ENCODE data around the gene MUC15. TPM values are rescaled to one million over a fixed set of nuclear protein-coding genes. Genes with fewer than 3 reads are reported as not detected.

The MUC15 gene
- total and polyA plus RNA-seq, 9 donors = 0.25 to 4.5 (median 0.53) TPM; not detected in 5

DNA sequence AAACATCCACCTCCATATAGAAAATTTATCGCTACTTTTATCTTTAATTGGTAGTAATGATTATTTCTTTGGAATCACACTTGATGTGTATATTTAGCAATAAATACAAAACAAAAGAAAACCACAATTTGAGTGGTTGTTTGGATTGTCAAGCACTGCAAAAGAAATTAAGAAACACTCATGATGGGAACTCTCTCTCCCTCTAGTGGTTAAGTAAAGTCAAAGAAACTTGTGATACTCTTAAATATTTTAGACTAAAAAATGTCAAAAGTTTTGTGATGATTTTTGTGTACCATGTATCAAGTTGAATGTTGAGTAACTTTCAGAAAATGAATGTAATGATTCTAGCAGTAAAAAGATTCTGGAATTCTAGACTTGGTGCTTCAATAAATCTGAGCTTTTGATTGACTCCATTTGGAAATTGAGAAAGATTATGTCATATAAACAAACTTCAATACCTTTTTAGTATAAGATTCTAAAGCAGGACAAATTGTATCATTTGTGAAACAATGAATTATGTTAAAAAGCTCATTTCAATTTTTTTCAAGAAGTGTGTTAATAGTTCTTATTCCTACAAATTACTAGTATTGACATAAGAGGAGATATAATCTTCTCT lies 20.8 kb downstream of the MUC15 start:
- Histone ChIP-seq H3K4me1 (ENCODE audit: insufficient read depth) (no peaks in the 10 kb centered on the region), H3K36me3 (no peaks in the 10 kb centered on the region), H3K27me3 (no peaks in the 10 kb centered on the region), H3K9me3 (no peaks in the 10 kb centered on the region), H3K4me3 (no peak overlapping the region), H3K27ac (no peak overlapping the region)
- no peak for DNase-seq
- intact Hi-C loops (cut with DNase I) = no loop called here
- 30 to 60% (median 32%) methylated on average over 1 of the region's 1 CpG for WGBS, 3 donors
- TF ChIP-seq POLR2A (IDR thresholded peaks at IDR 0.05) (no peak), EP300 (IDR thresholded peaks at IDR 0.05) (no peak)
- TF ChIP-seq, protein P1, sequence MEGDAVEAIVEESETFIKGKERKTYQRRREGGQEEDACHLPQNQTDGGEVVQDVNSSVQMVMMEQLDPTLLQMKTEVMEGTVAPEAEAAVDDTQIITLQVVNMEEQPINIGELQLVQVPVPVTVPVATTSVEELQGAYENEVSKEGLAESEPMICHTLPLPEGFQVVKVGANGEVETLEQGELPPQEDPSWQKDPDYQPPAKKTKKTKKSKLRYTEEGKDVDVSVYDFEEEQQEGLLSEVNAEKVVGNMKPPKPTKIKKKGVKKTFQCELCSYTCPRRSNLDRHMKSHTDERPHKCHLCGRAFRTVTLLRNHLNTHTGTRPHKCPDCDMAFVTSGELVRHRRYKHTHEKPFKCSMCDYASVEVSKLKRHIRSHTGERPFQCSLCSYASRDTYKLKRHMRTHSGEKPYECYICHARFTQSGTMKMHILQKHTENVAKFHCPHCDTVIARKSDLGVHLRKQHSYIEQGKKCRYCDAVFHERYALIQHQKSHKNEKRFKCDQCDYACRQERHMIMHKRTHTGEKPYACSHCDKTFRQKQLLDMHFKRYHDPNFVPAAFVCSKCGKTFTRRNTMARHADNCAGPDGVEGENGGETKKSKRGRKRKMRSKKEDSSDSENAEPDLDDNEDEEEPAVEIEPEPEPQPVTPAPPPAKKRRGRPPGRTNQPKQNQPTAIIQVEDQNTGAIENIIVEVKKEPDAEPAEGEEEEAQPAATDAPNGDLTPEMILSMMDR (IDR thresholded peaks at IDR 0.05) = no peak

DNA sequence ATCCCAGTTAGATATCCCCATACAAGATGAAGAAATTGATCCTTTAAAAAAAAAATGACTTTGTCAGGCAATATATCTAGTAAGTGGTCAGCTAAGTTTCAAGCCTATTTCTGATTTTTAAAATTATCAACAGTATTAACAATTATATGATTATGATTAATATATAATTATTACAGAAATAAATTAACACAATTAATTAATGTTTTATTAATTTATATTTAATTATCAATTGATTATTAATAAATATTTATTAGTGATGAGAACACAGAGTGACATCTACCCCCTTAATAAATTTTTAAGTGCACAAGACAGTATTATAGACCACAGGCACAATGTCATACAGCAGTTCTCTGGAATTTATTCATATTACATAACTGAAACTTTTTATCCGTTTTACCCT lies 22.0 kb downstream of the MUC15 start:
- no peak for DNase-seq
- Histone ChIP-seq H3K9me3 (no peaks in the 10 kb centered on the region), H3K27me3 (no peaks in the 10 kb centered on the region), H3K4me3 (no peak overlapping the region), H3K36me3 (no peaks in the 10 kb centered on the region), H3K4me1 (ENCODE audit: insufficient read depth) (no peaks in the 10 kb centered on the region), H3K27ac (no peak overlapping the region)
- WGBS, 3 donors = 71 to 87% (median 77%) methylated on average over 1 of the region's 1 CpG
- TF ChIP-seq, protein P1 (IDR thresholded peaks at IDR 0.05) = no peak
- no peak for TF ChIP-seq EP300 (IDR thresholded peaks at IDR 0.05)
- TF ChIP-seq POLR2A (IDR thresholded peaks at IDR 0.05) = no peak
- intact Hi-C loops (cut with DNase I) = no loop called here

DNA sequence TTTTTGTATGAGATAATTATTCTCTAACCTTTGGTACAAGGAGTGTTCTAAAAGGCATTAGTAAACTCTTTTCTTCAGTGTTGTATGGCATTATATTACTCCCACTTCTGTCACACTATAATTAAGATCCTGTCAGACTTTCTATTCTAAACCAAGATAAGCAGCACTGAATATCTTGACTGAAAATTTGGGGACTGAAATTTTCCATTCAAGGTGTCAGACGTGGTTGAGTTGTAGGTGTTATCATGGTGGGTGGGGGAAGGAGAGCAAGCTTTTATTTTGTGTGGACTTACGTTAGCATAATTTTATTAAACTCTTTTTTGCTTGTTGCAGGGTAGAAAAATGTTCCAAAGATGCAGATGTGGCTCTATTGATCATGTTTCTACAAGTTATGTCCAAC lies 22.9 kb downstream of the MUC15 start:
- Histone ChIP-seq H3K9me3 (no peaks in the 10 kb centered on the region), H3K36me3 (no peaks in the 10 kb centered on the region), H3K27me3 (no peaks in the 10 kb centered on the region), H3K4me3 (no peak overlapping the region), H3K4me1 (ENCODE audit: insufficient read depth) (no peaks in the 10 kb centered on the region), H3K27ac (no peak overlapping the region)
- intact Hi-C loops (cut with DNase I) = no loop called here
- WGBS, 3 donors = 38 to 71% (median 47%) methylated on average over 2 of the region's 2 CpGs
- TF ChIP-seq POLR2A (IDR thresholded peaks at IDR 0.05) (no peak), EP300 (IDR thresholded peaks at IDR 0.05) (no peak)
- TF ChIP-seq, protein P1 (IDR thresholded peaks at IDR 0.05) = no peak
- no peak for DNase-seq

DNA sequence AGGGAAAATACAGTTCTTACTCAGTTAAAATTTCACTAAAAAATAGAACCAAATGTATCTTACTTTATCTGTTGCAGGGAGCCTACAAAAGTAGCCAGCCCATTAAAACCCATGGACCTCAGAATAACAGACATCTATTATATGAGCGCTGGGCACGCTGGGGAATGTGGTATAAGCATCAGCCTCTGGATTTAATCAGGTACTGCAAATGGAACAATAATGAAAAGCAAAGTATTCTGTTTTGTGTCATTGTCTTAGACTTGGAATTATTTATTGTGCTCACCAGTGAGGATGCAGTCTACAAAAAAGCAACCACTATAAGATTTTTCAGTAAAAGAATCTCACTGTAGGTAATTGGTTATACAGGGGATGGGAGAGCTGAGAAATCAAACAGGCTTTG lies 30.2 kb downstream of the MUC15 start:
- Histone ChIP-seq H3K27me3 (no peaks in the 10 kb centered on the region), H3K9me3 (no peaks in the 10 kb centered on the region), H3K4me1 (ENCODE audit: insufficient read depth) (no peaks in the 10 kb centered on the region), H3K4me3 (no peak overlapping the region), H3K36me3 (no peaks in the 10 kb centered on the region), H3K27ac (no peak overlapping the region)
- WGBS, 3 donors = 80 to 91% (median 86%) methylated on average over 2 of the region's 2 CpGs
- intact Hi-C loops (cut with DNase I) = no loop called here
- DNase-seq = no peak
- no peak for TF ChIP-seq POLR2A (IDR thresholded peaks at IDR 0.05)
- no peak for TF ChIP-seq EP300 (IDR thresholded peaks at IDR 0.05)
- TF ChIP-seq, protein P1 (IDR thresholded peaks at IDR 0.05) = no peak

Measured in ovary (tissue), 9 donors.